H1 (cell line): ENCODE results near the gene INPP4B.

Source experiments
- CEBPB ChIP-seq: IDR thresholded peaks from 2 replicates; pipeline ENCODE4 v1.6.1; 2012; ENCODE audit warnings: low read depth, low read length
- CREB1 ChIP-seq: IDR thresholded peaks from 2 replicates; pipeline ENCODE4 v1.6.1; 2012; ENCODE audit warnings: inconsistent platforms
- KDM4A ChIP-seq: IDR thresholded peaks from one replicate; pipeline ENCODE4 v1.7.1; 2012; ENCODE audit warnings: low read depth, mild to moderate bottlenecking, moderate library complexity, low read length, inconsistent platforms; ENCODE audit not compliant: severe bottlenecking
- PHF8 ChIP-seq: fragments of 200-600 bp; sonication (generic); conservative IDR thresholded peaks from 2 replicates; pipeline ENCODE4 v1.7.1; 2012; ENCODE audit warnings: low read depth, mild to moderate bottlenecking, inconsistent platforms, low read length, moderate library complexity
- POLR2AphosphoS5 ChIP-seq: IDR thresholded peaks from 2 replicates; pipeline ENCODE4 v1.6.1; 2011; ENCODE audit warnings: low read depth, low read length
- TBP ChIP-seq: IDR thresholded peaks from 2 replicates; pipeline ENCODE4 v1.6.1; 2011; ENCODE audit warnings: low read depth, low read length, improper control_type of control experiment
- TCF12 ChIP-seq: IDR thresholded peaks from 2 replicates; pipeline ENCODE4 v1.6.1; 2011; ENCODE audit warnings: low read depth, mild to moderate bottlenecking, low read length
- USF2 ChIP-seq: IDR thresholded peaks from 2 replicates; pipeline ENCODE4 v1.6.1; 2011; ENCODE audit warnings: low read length, improper control_type of control experiment
- TF ChIP-seq, protein P1 (sequence below), 3 experiments: IDR thresholded peaks; 1 replicate in 2 of 3; 2 replicates in 1 of 3; pipeline versions ENCODE4 v1.5.1 to v1.6.1; 2011; ENCODE audit warnings: low read length in 3 of 3, mild to moderate bottlenecking in 3 of 3, inconsistent platforms in 2 of 3, low read depth in 1 of 3, moderate library complexity in 1 of 3; ENCODE audit not compliant: insufficient read depth in 1 of 3; ENCODE audit errors: control extremely low read depth in 1 of 3

GRCh38 chr4:142386449-142386848 is 459.7 kb downstream of the INPP4B start:
- TF ChIP-seq, protein P1, sequence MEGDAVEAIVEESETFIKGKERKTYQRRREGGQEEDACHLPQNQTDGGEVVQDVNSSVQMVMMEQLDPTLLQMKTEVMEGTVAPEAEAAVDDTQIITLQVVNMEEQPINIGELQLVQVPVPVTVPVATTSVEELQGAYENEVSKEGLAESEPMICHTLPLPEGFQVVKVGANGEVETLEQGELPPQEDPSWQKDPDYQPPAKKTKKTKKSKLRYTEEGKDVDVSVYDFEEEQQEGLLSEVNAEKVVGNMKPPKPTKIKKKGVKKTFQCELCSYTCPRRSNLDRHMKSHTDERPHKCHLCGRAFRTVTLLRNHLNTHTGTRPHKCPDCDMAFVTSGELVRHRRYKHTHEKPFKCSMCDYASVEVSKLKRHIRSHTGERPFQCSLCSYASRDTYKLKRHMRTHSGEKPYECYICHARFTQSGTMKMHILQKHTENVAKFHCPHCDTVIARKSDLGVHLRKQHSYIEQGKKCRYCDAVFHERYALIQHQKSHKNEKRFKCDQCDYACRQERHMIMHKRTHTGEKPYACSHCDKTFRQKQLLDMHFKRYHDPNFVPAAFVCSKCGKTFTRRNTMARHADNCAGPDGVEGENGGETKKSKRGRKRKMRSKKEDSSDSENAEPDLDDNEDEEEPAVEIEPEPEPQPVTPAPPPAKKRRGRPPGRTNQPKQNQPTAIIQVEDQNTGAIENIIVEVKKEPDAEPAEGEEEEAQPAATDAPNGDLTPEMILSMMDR (IDR thresholded peaks at IDR 0.05; ENCODE audit: control extremely low read depth in 1 of 3, insufficient read depth in 1 of 3, low read depth in 1 of 3, low read length in 3 of 3) = no peak
- TF ChIP-seq CREB1 (no peak), POLR2AphosphoS5 (no peak), USF2 (no peak), TBP (no peak), TCF12 (no peak), KDM4A (no peak), PHF8 (no peak), CEBPB (no peak)
